Hematopoietic multipotent progenitor cell (in vitro differentiated cells): Measurements from ENCODE around the gene C11orf58. TPM values are rescaled to one million over a fixed set of nuclear protein-coding genes. Genes with fewer than 3 reads are reported as not detected.

Source experiments
- DNase-seq, 3 donors: peaks; one replicate each; pipeline ENCODE4 v3.0.0-alpha.2; 2011 to 2015; ENCODE audit warnings: low read depth in 2 of 3, low spot score in 2 of 3
- total RNA-seq: library from RNA; depleted of rRNA; stranded (reverse); fragments of >200 nt; gene quantifications from one replicate; pipeline ENCODE4 v1.2.3, GENCODE V29; 2012

C11orf58 gene
- 57.1 TPM for total RNA-seq

GRCh38 chr11:16738193-16738946 lies at the start of gene C11orf58:
Gene C11orf58, plus strand, starts transcription at chr11:16738647. Its CDS starts 132 bp downstream, at chr11:16738779.
- DNase-seq, result peak; percentile 83 to 98 (median 97)

GRCh38 chr11:16690086-16690485 lies 48.4 kb upstream of the C11orf58 start:
- no peak for DNase-seq

GRCh38 chr11:16703795-16704194 lies 34.7 kb upstream of the C11orf58 start:
- no peak for DNase-seq

GRCh38 chr11:16713594-16713993 lies 24.9 kb upstream of the C11orf58 start:
- no peak for DNase-seq

GRCh38 chr11:16722581-16723344 lies 15.7 kb upstream of the C11orf58 start:
- DNase-seq, result peak in 1 of 3 donors; percentile 20

GRCh38 chr11:16727806-16728205 lies 10.6 kb upstream of the C11orf58 start:
- DNase-seq, result no peak

GRCh38 chr11:16737818-16738192 lies 642 bp upstream of the C11orf58 start:
- DNase-seq, result no peak

GRCh38 chr11:16738947-16739815 lies 734 bp downstream of the C11orf58 start:
- DNase-seq, result peak in 1 of 3 donors; percentile 31

GRCh38 chr11:16741473-16741872 lies 3.0 kb downstream of the C11orf58 start:
- DNase-seq, result no peak

- no peak for DNase-seq
Measured at GRCh38 chr11:16743478-16743877, 5.0 kb downstream of the C11orf58 start.

GRCh38 chr11:16744128-16744725 lies 5.8 kb downstream of the C11orf58 start:
- no peak for DNase-seq

- no peak for DNase-seq
Measured at GRCh38 chr11:16745950-16746605, 7.6 kb downstream of the C11orf58 start.

GRCh38 chr11:16749092-16749491 lies 10.6 kb downstream of the C11orf58 start:
- no peak for DNase-seq

- no peak for DNase-seq
Measured at GRCh38 chr11:16749666-16750065, 11.2 kb downstream of the C11orf58 start.

- no peak for DNase-seq
Measured at GRCh38 chr11:16750417-16750816, 12.0 kb downstream of the C11orf58 start.

GRCh38 chr11:16758382-16759024 lies 20.1 kb downstream of the C11orf58 start:
- no peak for DNase-seq

- DNase-seq, result peak in 2 of 3 donors; percentile 17 to 30
Measured at GRCh38 chr11:16759857-16760508, 21.5 kb downstream of the C11orf58 start.

- DNase-seq, result no peak
Measured at GRCh38 chr11:16763746-16764145, 25.3 kb downstream of the C11orf58 start.

GRCh38 chr11:16764888-16765287 lies 26.4 kb downstream of the C11orf58 start:
- no peak for DNase-seq
